Measurements from ENCODE around the gene DIS3L2. TPM values are rescaled to one million over a fixed set of nuclear protein-coding genes. Genes with fewer than 3 reads are reported as not detected.
"Not testable (repeated sequence)": the region's sequence is repeated elsewhere in the genome, so short reads cannot be mapped to it uniquely, and the experiment has no call there.

The DIS3L2 gene
- total RNA-seq, 1 experiment from 2014 or later, result 33.1 TPM

GRCh38 chr2:232331061-232331460 is 369.5 kb downstream of the DIS3L2 start:
- DNase-seq (ENCODE audit: low spot score); in situ Hi-C loops (cut with HindIII; ENCODE audit: low sequenced_read_pairs): not testable (repeated sequence)

- DNase-seq (ENCODE audit: low spot score); in situ Hi-C loops (cut with HindIII; ENCODE audit: low sequenced_read_pairs): not testable (repeated sequence)
These were observed 370.1 kb downstream of the DIS3L2 start for GRCh38 chr2:232331641-232332040.

GRCh38 chr2:232332244-232332939 is 370.9 kb downstream of the DIS3L2 start:
- DNase-seq (ENCODE audit: low spot score); in situ Hi-C loops (cut with HindIII; ENCODE audit: low sequenced_read_pairs): not testable (repeated sequence)

GRCh38 chr2:232332940-232333259 is 371.4 kb downstream of the DIS3L2 start:
- DNase-seq (ENCODE audit: low spot score), result no peak
- in situ Hi-C loops (cut with HindIII; ENCODE audit: low sequenced_read_pairs), result no loop called here

GRCh38 chr2:232333361-232334135 is 372.0 kb downstream of the DIS3L2 start:
- no peak for DNase-seq (ENCODE audit: low spot score)
- in situ Hi-C loops (cut with HindIII; ENCODE audit: low sequenced_read_pairs), result no loop called here

- DNase-seq (ENCODE audit: low spot score), result not testable (repeated sequence)
These were observed 372.8 kb downstream of the DIS3L2 start for GRCh38 chr2:232334136-232334884.

GRCh38 chr2:232334885-232335205 is 373.3 kb downstream of the DIS3L2 start:
- DNase-seq (ENCODE audit: low spot score); in situ Hi-C loops (cut with HindIII; ENCODE audit: low sequenced_read_pairs): not testable (repeated sequence)

More at GRCh38 chr2:232334136-232334884, 372.8 kb downstream of the DIS3L2 start:
- in situ Hi-C loops (cut with HindIII; ENCODE audit: low sequenced_read_pairs), result not testable (repeated sequence)

GRCh38 chr2:232335206-232335858 is 373.8 kb downstream of the DIS3L2 start:
- in situ Hi-C loops (cut with HindIII; ENCODE audit: low sequenced_read_pairs); DNase-seq (ENCODE audit: low spot score): not testable (repeated sequence)

GRCh38 chr2:232335859-232336215 is 374.3 kb downstream of the DIS3L2 start:
- in situ Hi-C loops (cut with HindIII; ENCODE audit: low sequenced_read_pairs), result no loop called here
- DNase-seq (ENCODE audit: low spot score), result no peak

- no peak for DNase-seq (ENCODE audit: low spot score)
- in situ Hi-C loops (cut with HindIII; ENCODE audit: low sequenced_read_pairs), result no loop called here
These were observed 374.8 kb downstream of the DIS3L2 start for GRCh38 chr2:232336241-232336736.

- in situ Hi-C loops (cut with HindIII; ENCODE audit: low sequenced_read_pairs), result no loop called here
- DNase-seq (ENCODE audit: low spot score), result no peak
These were observed 375.6 kb downstream of the DIS3L2 start for GRCh38 chr2:232336981-232337720.

- DNase-seq (ENCODE audit: low spot score); in situ Hi-C loops (cut with HindIII; ENCODE audit: low sequenced_read_pairs): not testable (repeated sequence)
These were observed 376.7 kb downstream of the DIS3L2 start for GRCh38 chr2:232338094-232338758.

GRCh38 chr2:232338759-232339106 is 377.2 kb downstream of the DIS3L2 start:
- no peak for DNase-seq (ENCODE audit: low spot score)
- in situ Hi-C loops (cut with HindIII; ENCODE audit: low sequenced_read_pairs), result no loop called here

GRCh38 chr2:232339121-232340081 is 377.9 kb downstream of the DIS3L2 start:
- in situ Hi-C loops (cut with HindIII; ENCODE audit: low sequenced_read_pairs), result no loop called here
- no peak for DNase-seq (ENCODE audit: low spot score)

GRCh38 chr2:232340171-232340935 is 378.8 kb downstream of the DIS3L2 start:
- no peak for DNase-seq (ENCODE audit: low spot score)
- in situ Hi-C loops (cut with HindIII; ENCODE audit: low sequenced_read_pairs), result no loop called here

- no peak for DNase-seq (ENCODE audit: low spot score)
- in situ Hi-C loops (cut with HindIII; ENCODE audit: low sequenced_read_pairs), result no loop called here
These were observed 379.7 kb downstream of the DIS3L2 start for GRCh38 chr2:232341061-232341738.

All from G401 (cell line).